H9 (cell line): ENCODE data around the gene GPHN. TPM values are rescaled to one million over a fixed set of nuclear protein-coding genes. Genes with fewer than 3 reads are reported as not detected.

Source experiments
- DNase-seq: peaks from one replicate; pipeline ENCODE4 v3.0.0-alpha.2; 2017
- H2AFZ ChIP-seq: one replicate; pipeline ENCODE4 v1.6.1; 2013; ENCODE audit warnings: mild to moderate bottlenecking, low read length, control low read depth, moderate library complexity
- H2AK5ac ChIP-seq: 2 replicates; pipeline ENCODE4 v1.6.1; 2013; ENCODE audit warnings: low read length, control low read depth, mixed read lengths; ENCODE audit not compliant: insufficient read length
- H2BK120ac ChIP-seq: one replicate; pipeline ENCODE4 v1.6.1; 2013; ENCODE audit warnings: low read depth, mild to moderate bottlenecking, low read length, control low read depth, inconsistent platforms; ENCODE audit not compliant: poor library complexity, severe bottlenecking
- H2BK12ac ChIP-seq: 2 replicates; pipeline ENCODE4 v1.6.1; 2013; ENCODE audit warnings: low read length, control low read depth, mixed read lengths, low read depth; ENCODE audit not compliant: insufficient read length
- H2BK15ac ChIP-seq: 2 replicates; pipeline ENCODE4 v1.6.1; 2013; ENCODE audit warnings: low read depth, low read length, control low read depth
- H2BK20ac ChIP-seq: one replicate; pipeline ENCODE4 v1.6.1; 2013; ENCODE audit warnings: low read depth, mild to moderate bottlenecking, low read length, control low read depth, inconsistent platforms; ENCODE audit not compliant: poor library complexity, severe bottlenecking
- H2BK5ac ChIP-seq: 2 replicates; pipeline ENCODE4 v1.6.1; 2013; ENCODE audit warnings: low read length, control low read depth, mixed read lengths; ENCODE audit not compliant: insufficient read length
- H3K14ac ChIP-seq: 2 replicates; pipeline ENCODE4 v1.6.1; 2013; ENCODE audit warnings: low read length, control low read depth; ENCODE audit not compliant: insufficient read depth
- H3K18ac ChIP-seq: 2 replicates; pipeline ENCODE4 v1.6.1; 2013; ENCODE audit warnings: low read depth, mild to moderate bottlenecking, mixed read lengths, low read length, control low read depth; ENCODE audit not compliant: insufficient read length
- H3K23ac ChIP-seq: 2 replicates; pipeline ENCODE4 v1.6.1; 2013; ENCODE audit warnings: low read length, control low read depth, mixed read lengths, low read depth; ENCODE audit not compliant: insufficient read length
- H3K23me2 ChIP-seq: 2 replicates; pipeline ENCODE4 v1.6.1; 2013; ENCODE audit warnings: low read depth, mild to moderate bottlenecking, mixed read lengths, low read length, control low read depth; ENCODE audit not compliant: insufficient read length, poor library complexity, severe bottlenecking
- H3K27ac ChIP-seq: 2 replicates; pipeline ENCODE4 v1.5.1; 2013; ENCODE audit warnings: low read length, control low read depth, mixed read lengths, low read depth; ENCODE audit not compliant: insufficient read length
- H3K27me3 ChIP-seq: 2 replicates; pipeline ENCODE4 v1.6.1; 2013; ENCODE audit warnings: low read length, control low read depth, inconsistent platforms; ENCODE audit not compliant: insufficient read depth
- H3K4ac ChIP-seq: 2 replicates; pipeline ENCODE4 v1.6.1; 2013; ENCODE audit warnings: low read depth, mild to moderate bottlenecking, control low read depth, inconsistent platforms, low read length, moderate library complexity
- H3K4me1 ChIP-seq: 2 replicates; pipeline ENCODE4 v1.6.1; 2013; ENCODE audit warnings: low read length, control low read depth, inconsistent platforms; ENCODE audit not compliant: insufficient read depth
- H3K4me2 ChIP-seq: 2 replicates; pipeline ENCODE4 v1.6.1; 2013; ENCODE audit warnings: low read length, control low read depth, mixed read lengths; ENCODE audit not compliant: insufficient read length, insufficient read depth
- H3K56ac ChIP-seq: 2 replicates; pipeline ENCODE4 v1.6.1; 2013; ENCODE audit warnings: low read depth, mild to moderate bottlenecking, mixed read lengths, low read length, control low read depth; ENCODE audit not compliant: insufficient read length
- H3K79me1 ChIP-seq: 2 replicates; pipeline ENCODE4 v1.6.1; 2013; ENCODE audit warnings: low read depth, mild to moderate bottlenecking, moderate library complexity, low read length, control low read depth, inconsistent platforms; ENCODE audit not compliant: insufficient read depth, poor library complexity, severe bottlenecking
- H3K79me2 ChIP-seq: 2 replicates; pipeline ENCODE4 v1.6.1; 2013; ENCODE audit warnings: low read length, control low read depth, inconsistent platforms; ENCODE audit not compliant: insufficient read depth
- H3K9ac ChIP-seq: 2 replicates; pipeline ENCODE4 v1.6.1; 2013; ENCODE audit warnings: low read length, control low read depth, mixed read lengths; ENCODE audit not compliant: insufficient read length; ENCODE audit errors: extremely low read depth
- H3K9me3 ChIP-seq: one replicate; pipeline ENCODE4 v1.6.1; 2013; ENCODE audit warnings: low read depth, low read length, inconsistent platforms; ENCODE audit not compliant: control insufficient read depth
- H3T11ph ChIP-seq: one replicate; pipeline ENCODE4 v1.6.1; 2013; ENCODE audit warnings: mild to moderate bottlenecking, low read length, control low read depth, inconsistent platforms
- H4K20me1 ChIP-seq: one replicate; pipeline ENCODE4 v1.6.1; 2013; ENCODE audit not compliant: control insufficient read depth, insufficient read length, insufficient read depth
- H4K5ac ChIP-seq: 2 replicates; pipeline ENCODE4 v1.6.1; 2013; ENCODE audit warnings: low read depth, mild to moderate bottlenecking, mixed read lengths, low read length, control low read depth; ENCODE audit not compliant: insufficient read length
- H4K8ac ChIP-seq: replicated peaks from 2 replicates; pipeline ENCODE4 v1.6.1; 2013; ENCODE audit warnings: low read length, control low read depth, mixed read lengths, low read depth; ENCODE audit not compliant: insufficient read length
- H4K91ac ChIP-seq: 2 replicates; pipeline ENCODE4 v1.6.1; 2013; ENCODE audit warnings: low read depth, mild to moderate bottlenecking, moderate library complexity, mixed read lengths, low read length, control low read depth; ENCODE audit not compliant: insufficient read length
- H3K27ac Mint-ChIP-seq, 3 experiments: 2 replicates in 2 of 3; 3 replicates in 1 of 3; pipeline ENCODE4 v1.8.0; 2020 to 2021; ENCODE audit warnings: mixed read lengths in 3 of 3, mild to moderate bottlenecking in 1 of 3, moderate library complexity in 1 of 3
- H3K27me3 Mint-ChIP-seq: 2 replicates; pipeline ENCODE4 v1.8.0; 2021; ENCODE audit warnings: low read depth, mild to moderate bottlenecking, moderate library complexity, mixed read lengths
- H3K36me3 Mint-ChIP-seq, 3 experiments: 2 replicates in 2 of 3; 3 replicates in 1 of 3; pipeline ENCODE4 v1.8.0; 2020 to 2021; ENCODE audit warnings: low read depth in 3 of 3, mixed read lengths in 3 of 3; ENCODE audit not compliant: insufficient read depth in 1 of 3
- H3K4me1 Mint-ChIP-seq, 2 experiments: 2 replicates each; pipeline ENCODE4 v1.8.0; 2020; ENCODE audit warnings: mixed read lengths in 2 of 2
- H3K4me3 Mint-ChIP-seq, 2 experiments: 2 replicates in 1 of 2; 3 replicates in 1 of 2; pipeline ENCODE4 v1.8.0; 2020 to 2021; ENCODE audit warnings: mild to moderate bottlenecking in 2 of 2, mixed read lengths in 2 of 2, moderate library complexity in 1 of 2
- H3K9me3 Mint-ChIP-seq, 2 experiments: 2 replicates in 1 of 2; 3 replicates in 1 of 2; pipeline ENCODE4 v1.8.0; 2020; ENCODE audit warnings: mild to moderate bottlenecking in 2 of 2, mixed read lengths in 2 of 2, moderate library complexity in 1 of 2
- CTCF ChIP-seq: fragments of 200-600 bp; sonication (generic); conservative IDR thresholded peaks from 3 replicates; pipeline ENCODE4 v1.8.0; 2021; ENCODE audit warnings: antibody characterized with exemption, mild to moderate bottlenecking
- WGBS: extraction: QIAGEN DNeasy Blood & Tissue Kit; methylation state at CpG from one replicate; pipeline ENCODE4 v1.1.7; 2013; ENCODE audit warnings: missing lambda C conversion rate, low lambda C conversion rate, mixed read lengths; ENCODE audit not compliant: insufficient read length; ENCODE audit errors: extremely low coverage; 5-methylcytosine and 5-hydroxymethylcytosine counted together
- total RNA-seq: library from RNA; stranded (reverse); gene quantifications from 2 replicates; pipeline ENCODE4 v1.2.1, GENCODE V29; 2021

The GPHN gene
- total RNA-seq, 1 experiment from 2014 or later = 16.1 TPM

- H3K9ac ChIP-seq = no peak overlapping the region
- H2BK5ac ChIP-seq = no peak overlapping the region
- peaks cover 2% of the 10 kb centered on the region in 2 experiments; a peak in 2 of 5 replicates for H3K9me3 Mint-ChIP-seq
- no peaks in the 10 kb centered on the region for H3K79me1 ChIP-seq
- H4K8ac ChIP-seq = no peak overlapping the region
- no CpG with 5 or more reads among the region's 1 CpG for WGBS
- H3K14ac ChIP-seq = no peak overlapping the region
- no peaks in the 10 kb centered on the region for H3K79me2 ChIP-seq
- H2BK15ac ChIP-seq = no peak overlapping the region
- no peak for DNase-seq
- no peak overlapping the region for H2BK20ac ChIP-seq
- no peaks in the 10 kb centered on the region for H3K27me3 ChIP-seq
- H3K4me3 Mint-ChIP-seq = no peak overlapping the region
- H3T11ph ChIP-seq = no peak overlapping the region
- TF ChIP-seq CTCF = no peak
- H3K4me1 Mint-ChIP-seq = peaks cover 8 to 9% of the 10 kb centered on the region in 2 experiments; a peak in 3 of 4 replicates
- peaks cover 4 to 8% (median 6%) of the 10 kb centered on the region in 3 experiments; a peak in 6 of 7 replicates for H3K36me3 Mint-ChIP-seq
- no peaks in the 10 kb centered on the region for H4K20me1 ChIP-seq
- H3K18ac ChIP-seq = no peak overlapping the region
- no peaks in the 10 kb centered on the region for H3K23me2 ChIP-seq
- no peak overlapping the region for H2AK5ac ChIP-seq
- H3K56ac ChIP-seq = no peak overlapping the region
- no peak overlapping the region for H2AFZ ChIP-seq
- H3K4me1 ChIP-seq = no peaks in the 10 kb centered on the region
- H3K27ac ChIP-seq = no peak overlapping the region
- no peaks in the 10 kb centered on the region for H3K27me3 Mint-ChIP-seq
- H2BK120ac ChIP-seq = no peak overlapping the region
- no peak overlapping the region for H4K5ac ChIP-seq
- no peak overlapping the region for H3K27ac Mint-ChIP-seq
- H3K4ac ChIP-seq = no peak overlapping the region
- no peak overlapping the region for H3K4me2 ChIP-seq
- H3K23ac ChIP-seq = no peak overlapping the region
- no peaks in the 10 kb centered on the region for H3K9me3 ChIP-seq
- no peak overlapping the region for H4K91ac ChIP-seq
- H2BK12ac ChIP-seq = no peak overlapping the region
These were observed 560.3 kb downstream of the GPHN start for GRCh38 chr14:67068251-67068650.
